Measurements from ENCODE around the gene CBFA2T3.

CBFA2T3 gene

GRCh38 chr16:88835818-88836217 is 141.2 kb downstream of the CBFA2T3 start:
- H3K4me3 ChIP-seq (ENCODE audit: low read length): no peak overlapping the region
- DNase-seq (ENCODE audit: low read depth): no peak

GRCh38 chr16:88835383-88835782 is 141.6 kb downstream of the CBFA2T3 start:
- TF ChIP-seq CTCF (conservative IDR thresholded peaks at IDR 0.05; ENCODE audit: low read depth, low read length): no peak
- no peak for DNase-seq (ENCODE audit: low read depth)
- H3K4me3 ChIP-seq (ENCODE audit: low read length): no peak overlapping the region

More at GRCh38 chr16:88835818-88836217, 141.2 kb downstream of the CBFA2T3 start:
- TF ChIP-seq CTCF (conservative IDR thresholded peaks at IDR 0.05; ENCODE audit: low read depth, low read length): no peak

- no peak for DNase-seq (ENCODE audit: low read depth)
- TF ChIP-seq CTCF (conservative IDR thresholded peaks at IDR 0.05; ENCODE audit: low read depth, low read length): no peak
These were observed 142.3 kb downstream of the CBFA2T3 start for GRCh38 chr16:88834670-88835069.

DNA sequence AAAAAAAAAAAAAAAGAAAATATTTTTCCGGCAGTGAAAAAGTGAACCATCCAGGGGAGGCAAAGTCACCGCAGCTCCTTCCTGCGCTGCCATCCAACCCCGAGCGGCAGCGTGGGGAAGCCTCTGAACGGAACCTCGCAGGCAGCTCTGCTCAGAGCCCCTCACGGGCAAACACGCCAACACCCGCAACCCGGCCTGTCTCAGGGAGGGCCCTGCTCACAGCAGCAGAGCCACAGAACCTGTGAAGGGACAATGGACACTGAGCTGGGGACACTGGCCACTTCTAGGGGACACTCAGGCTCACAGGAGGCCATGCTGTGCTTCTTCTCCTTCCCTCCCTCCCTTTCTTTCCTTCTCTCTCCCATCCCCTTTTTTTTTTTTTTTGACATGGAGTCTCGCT is 143.9 kb downstream of the CBFA2T3 start:
- H3K4me3 ChIP-seq (ENCODE audit: low read length): no peak overlapping the region
- no peak for DNase-seq (ENCODE audit: low read depth)
- TF ChIP-seq CTCF (conservative IDR thresholded peaks at IDR 0.05; ENCODE audit: low read depth, low read length): no peak

More at GRCh38 chr16:88834670-88835069, 142.3 kb downstream of the CBFA2T3 start:
- no peak overlapping the region for H3K4me3 ChIP-seq (ENCODE audit: low read length)

DNA sequence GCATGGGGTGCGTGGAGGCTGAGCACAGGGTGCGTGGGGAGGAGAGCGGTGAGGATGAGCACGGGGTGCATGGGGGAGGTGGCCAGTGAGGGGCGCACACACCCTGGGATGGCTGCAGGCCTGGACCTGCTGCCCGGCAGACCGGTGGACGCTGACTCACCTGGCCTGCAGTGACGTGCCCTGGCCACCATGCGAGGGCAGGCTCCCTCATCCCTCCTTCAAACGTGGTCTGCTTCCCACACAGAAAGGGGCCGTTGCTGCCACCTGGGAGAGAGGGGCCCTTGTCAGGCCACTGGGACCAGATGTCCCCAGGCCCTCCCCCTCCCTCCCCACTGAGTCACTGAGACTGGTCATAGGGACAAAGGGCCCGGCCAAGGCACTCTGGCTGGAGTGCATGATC is 145.2 kb downstream of the CBFA2T3 start:
- DNase-seq (ENCODE audit: low read depth): no peak
- no peak for TF ChIP-seq CTCF (conservative IDR thresholded peaks at IDR 0.05; ENCODE audit: low read depth, low read length)
- H3K4me3 ChIP-seq (ENCODE audit: low read length): no peak overlapping the region

DNA sequence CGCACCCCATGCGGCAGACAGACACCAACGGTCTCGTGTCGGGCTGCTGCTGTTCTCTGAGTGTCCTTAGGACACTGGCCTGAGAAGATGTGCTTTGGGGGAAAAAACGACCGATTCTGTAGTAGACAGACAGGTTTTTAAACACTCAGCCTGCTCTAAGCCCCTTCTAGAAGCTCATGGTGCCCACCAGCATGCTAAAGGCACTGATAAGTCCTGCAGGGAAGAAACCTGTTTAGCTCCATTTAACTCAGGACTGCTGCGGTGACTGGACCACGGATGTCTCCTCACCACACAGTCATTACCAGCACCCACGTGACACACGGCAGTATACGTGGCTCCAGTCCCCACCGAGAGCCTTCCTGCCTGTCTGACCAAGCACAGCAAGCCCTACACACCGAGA is 146.2 kb downstream of the CBFA2T3 start:
- TF ChIP-seq CTCF (conservative IDR thresholded peaks at IDR 0.05; ENCODE audit: low read depth, low read length): no peak
- H3K4me3 ChIP-seq (ENCODE audit: low read length): no peak overlapping the region
- no peak for DNase-seq (ENCODE audit: low read depth)

DNA sequence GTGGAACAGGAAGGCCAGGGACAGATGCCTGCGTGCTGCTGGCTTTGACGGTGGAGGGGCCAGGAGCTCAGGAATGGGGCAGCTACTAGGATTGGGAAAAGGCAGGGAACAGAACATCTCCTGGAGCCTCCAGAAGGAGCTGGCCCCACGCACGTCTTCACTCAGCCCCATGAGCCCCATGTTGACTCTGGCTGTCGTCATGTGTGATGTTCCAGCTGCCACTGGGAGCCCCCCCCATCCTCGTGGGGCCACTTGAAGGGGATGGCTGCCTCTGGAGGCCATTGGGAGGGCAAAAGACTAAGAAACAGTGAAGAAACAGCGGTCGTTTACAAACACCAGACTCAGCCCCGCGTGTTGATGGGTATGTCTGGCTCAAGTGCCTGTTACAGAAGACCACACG is 146.7 kb downstream of the CBFA2T3 start:
- no peak for DNase-seq (ENCODE audit: low read depth)
- no peak overlapping the region for H3K4me3 ChIP-seq (ENCODE audit: low read length)
- TF ChIP-seq CTCF (conservative IDR thresholded peaks at IDR 0.05; ENCODE audit: low read depth, low read length): no peak

Measured in retinal pigment epithelial cell (primary cell).